ENCODE measurements around the gene ZFAND2A.

ZFAND2A gene

GRCh38 chr7:1106063-1106792 is 53.8 kb downstream of the ZFAND2A start:
- DNase-seq (ENCODE audit: low spot score): no peak

DNA sequence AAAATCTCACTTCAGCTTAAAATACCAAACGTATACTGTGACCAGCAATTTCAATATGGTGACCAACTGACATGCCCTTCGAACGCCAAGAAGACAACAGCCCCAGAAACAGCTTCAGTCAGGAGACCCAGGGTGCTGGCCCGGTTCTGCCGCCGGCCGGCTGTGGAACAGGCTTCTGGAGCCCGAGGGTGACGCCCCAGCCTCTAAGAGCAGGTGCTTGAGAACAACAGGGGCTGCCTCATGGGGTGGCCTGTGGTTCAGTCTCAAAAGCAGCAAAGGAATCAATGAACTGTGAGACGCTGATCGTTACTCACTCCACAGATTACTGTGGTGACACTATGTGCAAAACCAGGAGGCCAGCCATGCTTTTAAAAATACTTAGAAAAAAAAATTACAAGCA is 54.8 kb downstream of the ZFAND2A start:
- DNase-seq (ENCODE audit: low spot score): no peak

GRCh38 chr7:1104516-1105179 is 55.3 kb downstream of the ZFAND2A start:
- no peak for DNase-seq (ENCODE audit: low spot score)

- no peak for DNase-seq (ENCODE audit: low spot score)
Measured at GRCh38 chr7:1103789-1104515, 56.0 kb downstream of the ZFAND2A start.

DNA sequence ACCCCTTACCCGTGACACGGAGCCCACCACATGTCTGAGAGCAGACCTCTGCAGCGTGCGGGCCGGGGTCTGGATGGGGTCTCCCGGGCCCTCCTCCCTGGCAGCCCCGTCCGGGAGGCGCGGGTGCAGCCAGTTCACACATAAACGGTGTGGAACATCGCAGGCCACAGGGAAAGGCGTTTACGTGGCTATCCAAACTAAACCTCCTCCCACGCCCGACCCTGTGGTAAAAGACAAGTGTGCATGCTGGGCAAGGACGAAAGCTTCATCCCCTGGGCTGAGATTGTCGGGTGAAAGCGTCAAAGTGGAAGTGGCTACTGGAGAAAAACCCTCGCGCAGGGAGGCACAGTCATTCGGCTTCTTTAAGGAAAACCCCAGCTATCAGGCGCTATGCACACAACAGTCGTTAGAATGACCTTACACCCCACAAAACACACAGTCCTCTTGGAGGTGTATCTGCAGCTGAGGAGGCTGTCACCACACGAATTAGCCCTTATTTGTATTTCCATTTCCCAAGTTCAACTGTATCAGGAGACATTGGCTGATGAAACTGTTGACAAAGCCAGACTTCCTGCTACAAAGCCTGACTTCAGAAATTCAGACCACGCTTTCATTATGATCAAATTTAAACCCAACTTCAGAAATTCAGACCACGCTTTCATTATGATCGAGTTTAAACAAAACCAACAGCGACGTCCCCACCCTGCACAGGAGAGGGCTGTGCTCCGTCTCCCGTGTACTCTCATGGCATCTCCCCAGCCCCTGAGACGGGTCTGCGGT is 56.8 kb downstream of the ZFAND2A start:
- DNase-seq (ENCODE audit: low spot score): no peak

Data from LoVo (cell line).